ENCODE results near the gene PCMTD2. TPM values are rescaled to one million over a fixed set of nuclear protein-coding genes. Genes with fewer than 3 reads are reported as not detected.

Gene PCMTD2
- total and polyA plus RNA-seq, 2 of the 13 experiments (the other 11 are each of a cell fraction or from before 2014, with no cell fraction given): 47.0 to 76.9 TPM

DNA sequence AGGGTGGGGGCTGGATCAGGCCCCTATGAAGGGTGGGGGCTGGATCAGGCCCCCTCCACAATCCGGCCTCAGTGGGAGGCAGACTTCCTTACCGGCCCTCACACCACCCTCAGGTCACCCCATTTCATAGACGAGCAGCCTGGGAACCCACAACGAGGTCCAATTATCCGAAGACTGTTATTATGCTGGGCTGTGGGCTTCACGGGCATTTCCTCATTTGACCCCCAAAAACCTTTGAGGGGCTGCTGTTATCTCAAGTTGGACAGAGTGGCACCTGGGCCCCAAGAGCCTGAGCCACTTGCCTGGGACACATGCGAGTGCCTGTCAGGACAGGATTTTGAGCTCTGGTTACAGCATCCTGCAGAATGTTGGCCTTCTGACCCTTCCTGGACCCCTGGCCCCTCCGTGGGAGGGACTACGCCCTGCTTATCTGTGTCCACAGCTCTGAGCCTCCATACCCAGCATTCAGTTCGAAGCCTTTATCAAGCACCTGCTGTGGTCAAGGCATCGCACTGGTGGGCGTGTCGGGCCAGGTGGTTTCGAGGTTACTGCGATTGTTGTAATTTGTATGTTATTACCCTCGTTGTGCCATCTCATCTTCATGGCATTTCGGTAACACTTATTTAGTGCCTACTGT, 34.5 kb upstream of the PCMTD2 start (continued):
- TF ChIP-seq SRSF4 (IDR thresholded peaks at IDR 0.05; ENCODE audit: low read depth, low read length, poor library complexity, severe bottlenecking) (no peak), ZBTB7B (CRISPR knock-in tag; IDR thresholded peaks at IDR 0.05) (peak; percentile 69; the same call in 1 of the 2 replicates), DNMT1 (CRISPR knock-in tag; IDR thresholded peaks at IDR 0.05) (no peak), HIVEP1 (CRISPR knock-in tag; IDR thresholded peaks at IDR 0.05) (no peak; the same call in 1 of the 2 replicates), CEBPB (IDR thresholded peaks at IDR 0.05; ENCODE audit: borderline replicate concordance, low read depth, low read length) (no peak), TSC22D2 (CRISPR knock-in tag; IDR thresholded peaks at IDR 0.05; ENCODE audit: borderline replicate concordance) (no peak), ZNF605 (CRISPR knock-in tag; IDR thresholded peaks at IDR 0.05) (no peak), ZNF30 (CRISPR knock-in tag; IDR thresholded peaks at IDR 0.05) (no peak), SMAD1 (CRISPR knock-in tag; IDR thresholded peaks at IDR 0.05; ENCODE audit: borderline replicate concordance, low read depth) (no peak), ZNF143 (CRISPR knock-in tag; IDR thresholded peaks at IDR 0.05) (peak; percentile 81), JUN (CRISPR knock-in tag; IDR thresholded peaks at IDR 0.05) (no peak), ZBTB8A (CRISPR knock-in tag; IDR thresholded peaks at IDR 0.05; ENCODE audit: borderline replicate concordance, low read depth) (no peak), ZNF75D (CRISPR knock-in tag; IDR thresholded peaks at IDR 0.05; ENCODE audit: borderline replicate concordance) (no peak), ZNF264 (CRISPR knock-in tag; IDR thresholded peaks at IDR 0.05) (0 out of 2 replicates have a peak, but pooled peaks have one; percentile 23), ZNF7 (CRISPR knock-in tag; IDR thresholded peaks at IDR 0.05) (no peak), ATRX (CRISPR knock-in tag; IDR thresholded peaks at IDR 0.05; ENCODE audit: borderline replicate concordance) (no peak), MAFG (CRISPR knock-in tag; IDR thresholded peaks at IDR 0.05) (no peak), EHMT2 (IDR thresholded peaks at IDR 0.05; ENCODE audit: borderline replicate concordance, low read depth, low read length) (no peak; the same call in 1 of the 2 replicates), HDAC2 (CRISPR knock-in tag; IDR thresholded peaks at IDR 0.05) (peak; percentile 53; the same call in 1 of the 2 replicates), KAT2B (IDR thresholded peaks at IDR 0.05; ENCODE audit: borderline replicate concordance, low read depth, low read length) (no peak)
- TF ChIP-seq, protein P1, sequence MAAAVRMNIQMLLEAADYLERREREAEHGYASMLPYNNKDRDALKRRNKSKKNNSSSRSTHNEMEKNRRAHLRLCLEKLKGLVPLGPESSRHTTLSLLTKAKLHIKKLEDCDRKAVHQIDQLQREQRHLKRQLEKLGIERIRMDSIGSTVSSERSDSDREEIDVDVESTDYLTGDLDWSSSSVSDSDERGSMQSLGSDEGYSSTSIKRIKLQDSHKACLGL (CRISPR knock-in tag; IDR thresholded peaks at IDR 0.05): no peak
- TF ChIP-seq, protein P2, sequence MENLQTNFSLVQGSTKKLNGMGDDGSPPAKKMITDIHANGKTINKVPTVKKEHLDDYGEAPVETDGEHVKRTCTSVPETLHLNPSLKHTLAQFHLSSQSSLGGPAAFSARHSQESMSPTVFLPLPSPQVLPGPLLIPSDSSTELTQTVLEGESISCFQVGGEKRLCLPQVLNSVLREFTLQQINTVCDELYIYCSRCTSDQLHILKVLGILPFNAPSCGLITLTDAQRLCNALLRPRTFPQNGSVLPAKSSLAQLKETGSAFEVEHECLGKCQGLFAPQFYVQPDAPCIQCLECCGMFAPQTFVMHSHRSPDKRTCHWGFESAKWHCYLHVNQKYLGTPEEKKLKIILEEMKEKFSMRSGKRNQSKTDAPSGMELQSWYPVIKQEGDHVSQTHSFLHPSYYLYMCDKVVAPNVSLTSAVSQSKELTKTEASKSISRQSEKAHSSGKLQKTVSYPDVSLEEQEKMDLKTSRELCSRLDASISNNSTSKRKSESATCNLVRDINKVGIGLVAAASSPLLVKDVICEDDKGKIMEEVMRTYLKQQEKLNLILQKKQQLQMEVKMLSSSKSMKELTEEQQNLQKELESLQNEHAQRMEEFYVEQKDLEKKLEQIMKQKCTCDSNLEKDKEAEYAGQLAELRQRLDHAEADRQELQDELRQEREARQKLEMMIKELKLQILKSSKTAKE (CRISPR knock-in tag; IDR thresholded peaks at IDR 0.05; ENCODE audit: borderline replicate concordance): no peak
- TF ChIP-seq, protein P3, sequence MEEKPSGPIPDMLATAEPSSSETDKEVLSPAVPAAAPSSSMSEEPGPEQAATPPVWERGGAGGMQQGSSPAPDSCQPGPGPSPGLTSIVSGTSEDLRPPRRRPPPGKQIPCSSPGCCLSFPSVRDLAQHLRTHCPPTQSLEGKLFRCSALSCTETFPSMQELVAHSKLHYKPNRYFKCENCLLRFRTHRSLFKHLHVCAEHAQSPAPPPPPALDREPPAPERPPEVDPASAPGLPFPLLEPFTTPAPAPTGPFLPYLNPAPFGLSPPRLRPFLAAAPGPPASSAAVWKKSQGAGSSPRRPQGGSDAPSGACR (CRISPR knock-in tag; IDR thresholded peaks at IDR 0.05): no peak
- TF ChIP-seq, protein P4, sequence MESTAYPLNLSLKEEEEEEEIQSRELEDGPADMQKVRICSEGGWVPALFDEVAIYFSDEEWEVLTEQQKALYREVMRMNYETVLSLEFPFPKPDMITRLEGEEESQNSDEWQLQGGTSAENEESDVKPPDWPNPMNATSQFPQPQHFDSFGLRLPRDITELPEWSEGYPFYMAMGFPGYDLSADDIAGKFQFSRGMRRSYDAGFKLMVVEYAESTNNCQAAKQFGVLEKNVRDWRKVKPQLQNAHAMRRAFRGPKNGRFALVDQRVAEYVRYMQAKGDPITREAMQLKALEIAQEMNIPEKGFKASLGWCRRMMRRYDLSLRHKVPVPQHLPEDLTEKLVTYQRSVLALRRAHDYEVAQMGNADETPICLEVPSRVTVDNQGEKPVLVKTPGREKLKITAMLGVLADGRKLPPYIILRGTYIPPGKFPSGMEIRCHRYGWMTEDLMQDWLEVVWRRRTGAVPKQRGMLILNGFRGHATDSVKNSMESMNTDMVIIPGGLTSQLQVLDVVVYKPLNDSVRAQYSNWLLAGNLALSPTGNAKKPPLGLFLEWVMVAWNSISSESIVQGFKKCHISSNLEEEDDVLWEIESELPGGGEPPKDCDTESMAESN (CRISPR knock-in tag; conservative IDR thresholded peaks at IDR 0.05): peak; percentile 67; the same call in 1 of the 2 replicates
